HG02970 (cell line): Measurements from ENCODE around the gene ODAD4.
"Not testable (repeated sequence)": the region's sequence is repeated elsewhere in the genome, so short reads cannot be mapped to it uniquely, and the experiment has no call there.

Source experiments
- ATAC-seq: cut with Tn5 transposase; IDR thresholded peaks from one replicate; pipeline ENCODE4 v1.9.1; 2021; ENCODE audit warnings: mild to moderate bottlenecking, moderate library complexity, moderate number of reproducible peaks; ENCODE audit not compliant: unreplicated experiment, low FRiP score

The ODAD4 gene

GRCh38 chr17:41912925-41913324, 17.5 kb upstream of the ODAD4 start:
- no peak for ATAC-seq

GRCh38 chr17:41913798-41914197, 16.6 kb upstream of the ODAD4 start:
- no peak for ATAC-seq

- no peak for ATAC-seq
These were observed 16.1 kb upstream of the ODAD4 start for GRCh38 chr17:41914358-41914766.

GRCh38 chr17:41915020-41915419, 15.4 kb upstream of the ODAD4 start:
- ATAC-seq, result no peak

- ATAC-seq, result no peak
These were observed 14.9 kb upstream of the ODAD4 start for GRCh38 chr17:41915566-41915965.

GRCh38 chr17:41917192-41917591, 13.2 kb upstream of the ODAD4 start:
- no peak for ATAC-seq

- no peak for ATAC-seq
These were observed 12.6 kb upstream of the ODAD4 start for GRCh38 chr17:41917679-41918313.

GRCh38 chr17:41918314-41919164, 11.9 kb upstream of the ODAD4 start, which contains the start of gene ACLY:
TSS of gene ACLY (minus strand) at chr17:41918951. CDS start at chr17:41913873, 5,078 bp downstream.
- ATAC-seq, result peak; percentile 94

- no peak for ATAC-seq
These were observed 11.1 kb upstream of the ODAD4 start for GRCh38 chr17:41919165-41919817.

- ATAC-seq, result no peak
These were observed 10.4 kb upstream of the ODAD4 start for GRCh38 chr17:41919840-41920579.

GRCh38 chr17:41920580-41920955, 9.8 kb upstream of the ODAD4 start:
- ATAC-seq, result no peak

- no peak for ATAC-seq
These were observed 4.3 kb upstream of the ODAD4 start for GRCh38 chr17:41925991-41926590.

GRCh38 chr17:41928693-41929251, 1.6 kb upstream of the ODAD4 start:
- ATAC-seq, result no peak

GRCh38 chr17:41930833-41931156, 378 bp downstream of the ODAD4 start:
- ATAC-seq, result not testable (repeated sequence)

- not testable (repeated sequence) for ATAC-seq
These were observed 1.3 kb downstream of the ODAD4 start for GRCh38 chr17:41931715-41932114.

- ATAC-seq, result no peak
These were observed 2.5 kb downstream of the ODAD4 start for GRCh38 chr17:41932816-41933389.

GRCh38 chr17:41935641-41936040, 5.2 kb downstream of the ODAD4 start:
- ATAC-seq, result no peak

GRCh38 chr17:41937970-41938954, 7.8 kb downstream of the ODAD4 start:
- no peak for ATAC-seq
